ENCODE measurements around the gene TCN1. TPM values are rescaled to one million over a fixed set of nuclear protein-coding genes. Genes with fewer than 3 reads are reported as not detected.

The TCN1 gene
- total and polyA plus RNA-seq, 9 of the 15 experiments (the other 6 are each of a cell fraction or from before 2014, with no cell fraction given) = 0.63 to 25.9 (median 8.0) TPM

DNA sequence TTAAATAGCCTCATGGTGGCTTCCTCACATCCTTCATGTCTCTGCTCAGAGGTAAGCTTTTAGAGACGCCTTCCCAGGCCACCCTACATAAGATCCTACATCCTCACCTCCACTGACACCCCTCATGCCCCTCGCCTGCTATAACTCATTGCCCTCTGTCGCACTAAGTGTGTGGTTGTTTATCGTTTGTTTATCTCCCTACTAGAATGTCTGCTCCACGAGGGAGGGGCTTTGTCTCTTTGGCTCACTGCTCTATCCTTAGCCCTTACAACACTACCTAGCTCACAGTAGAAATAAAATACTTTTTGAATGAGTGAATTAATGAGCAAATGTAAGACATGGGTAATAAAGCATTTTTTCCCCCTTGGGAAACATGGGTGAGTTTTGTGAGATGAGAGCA lies 19.7 kb downstream of the TCN1 start (continued):
- TF ChIP-seq, protein P1, sequence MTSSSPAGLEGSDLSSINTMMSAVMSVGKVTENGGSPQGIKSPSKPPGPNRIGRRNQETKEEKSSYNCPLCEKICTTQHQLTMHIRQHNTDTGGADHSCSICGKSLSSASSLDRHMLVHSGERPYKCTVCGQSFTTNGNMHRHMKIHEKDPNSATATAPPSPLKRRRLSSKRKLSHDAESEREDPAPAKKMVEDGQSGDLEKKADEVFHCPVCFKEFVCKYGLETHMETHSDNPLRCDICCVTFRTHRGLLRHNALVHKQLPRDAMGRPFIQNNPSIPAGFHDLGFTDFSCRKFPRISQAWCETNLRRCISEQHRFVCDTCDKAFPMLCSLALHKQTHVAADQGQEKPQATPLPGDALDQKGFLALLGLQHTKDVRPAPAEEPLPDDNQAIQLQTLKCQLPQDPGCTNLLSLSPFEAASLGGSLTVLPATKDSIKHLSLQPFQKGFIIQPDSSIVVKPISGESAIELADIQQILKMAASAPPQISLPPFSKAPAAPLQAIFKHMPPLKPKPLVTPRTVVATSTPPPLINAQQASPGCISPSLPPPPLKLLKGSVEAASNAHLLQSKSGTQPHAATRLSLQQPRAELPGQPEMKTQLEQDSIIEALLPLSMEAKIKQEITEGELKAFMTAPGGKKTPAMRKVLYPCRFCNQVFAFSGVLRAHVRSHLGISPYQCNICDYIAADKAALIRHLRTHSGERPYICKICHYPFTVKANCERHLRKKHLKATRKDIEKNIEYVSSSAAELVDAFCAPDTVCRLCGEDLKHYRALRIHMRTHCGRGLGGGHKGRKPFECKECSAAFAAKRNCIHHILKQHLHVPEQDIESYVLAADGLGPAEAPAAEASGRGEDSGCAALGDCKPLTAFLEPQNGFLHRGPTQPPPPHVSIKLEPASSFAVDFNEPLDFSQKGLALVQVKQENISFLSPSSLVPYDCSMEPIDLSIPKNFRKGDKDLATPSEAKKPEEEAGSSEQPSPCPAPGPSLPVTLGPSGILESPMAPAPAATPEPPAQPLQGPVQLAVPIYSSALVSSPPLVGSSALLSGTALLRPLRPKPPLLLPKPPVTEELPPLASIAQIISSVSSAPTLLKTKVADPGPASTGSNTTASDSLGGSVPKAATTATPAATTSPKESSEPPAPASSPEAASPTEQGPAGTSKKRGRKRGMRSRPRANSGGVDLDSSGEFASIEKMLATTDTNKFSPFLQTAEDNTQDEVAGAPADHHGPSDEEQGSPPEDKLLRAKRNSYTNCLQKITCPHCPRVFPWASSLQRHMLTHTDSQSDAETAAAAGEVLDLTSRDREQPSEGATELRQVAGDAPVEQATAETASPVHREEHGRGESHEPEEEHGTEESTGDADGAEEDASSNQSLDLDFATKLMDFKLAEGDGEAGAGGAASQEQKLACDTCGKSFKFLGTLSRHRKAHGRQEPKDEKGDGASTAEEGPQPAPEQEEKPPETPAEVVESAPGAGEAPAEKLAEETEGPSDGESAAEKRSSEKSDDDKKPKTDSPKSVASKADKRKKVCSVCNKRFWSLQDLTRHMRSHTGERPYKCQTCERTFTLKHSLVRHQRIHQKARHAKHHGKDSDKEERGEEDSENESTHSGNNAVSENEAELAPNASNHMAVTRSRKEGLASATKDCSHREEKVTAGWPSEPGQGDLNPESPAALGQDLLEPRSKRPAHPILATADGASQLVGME (CRISPR knock-in tag; IDR thresholded peaks at IDR 0.05) = no peak
- no peak for TF ChIP-seq RB1 (IDR thresholded peaks at IDR 0.05; ENCODE audit: low read depth)
- 0 out of 2 replicates have a peak, but pooled peaks have one; percentile 34 for TF ChIP-seq DMBX1 (CRISPR knock-in tag; IDR thresholded peaks at IDR 0.05; ENCODE audit: borderline replicate concordance)
- no peak for TF ChIP-seq KLF1 (tag; IDR thresholded peaks at IDR 0.05)

DNA sequence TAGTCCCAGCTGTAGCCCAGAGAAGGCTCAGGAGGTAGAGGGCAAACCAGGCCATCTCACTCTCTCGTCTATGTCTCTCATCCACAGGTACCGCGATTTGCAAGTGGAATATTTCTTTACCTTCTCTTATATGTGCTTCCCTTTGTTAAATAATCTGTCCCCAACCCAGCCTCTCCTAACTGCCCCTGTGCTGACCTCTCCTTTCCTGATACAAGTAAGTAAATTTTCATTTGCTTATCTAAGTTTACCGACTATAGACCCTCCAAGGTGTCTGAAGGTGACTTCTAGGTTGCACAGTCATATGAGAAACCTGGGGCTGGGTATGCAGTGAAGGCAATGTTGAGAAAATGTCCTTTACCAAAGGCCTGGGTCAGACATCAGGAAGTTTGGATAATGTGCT lies 20.9 kb downstream of the TCN1 start, which contains the start of gene CBLIF:
TSS of gene CBLIF (minus strand) at position 101 of the 400 bp plus-strand sequence. CDS start at position 55, 46 bp downstream.
- H2AFZ ChIP-seq (ENCODE audit: low read depth, low read length) = peak within 1 kb of the TSS; percentile 84
- 35% methylated on average over 4 of the region's 4 CpGs for WGBS (ENCODE audit: insufficient coverage, low coverage, missing lambda C conversion rate)
- peak within 1 kb of the TSS in 1 of 2 experiments; percentile 20; a peak in 1 of 4 replicates for H3K9ac ChIP-seq (ENCODE audit: insufficient read depth in 1 of 2, low read depth in 2 of 2, low read length in 2 of 2)
- H3K9me3 ChIP-seq (replicated peaks; ENCODE audit: control insufficient read depth, insufficient read depth, low read depth, low read length) = no peaks in the 10 kb centered on the region
- FAIRE-seq = no peak
- no peak for TF ChIP-seq HDAC6 (IDR thresholded peaks at IDR 0.05; ENCODE audit: low read depth, low read length)
- TF ChIP-seq ZNF316 (IDR thresholded peaks at IDR 0.05) = no peak
- TF ChIP-seq, protein P2, sequence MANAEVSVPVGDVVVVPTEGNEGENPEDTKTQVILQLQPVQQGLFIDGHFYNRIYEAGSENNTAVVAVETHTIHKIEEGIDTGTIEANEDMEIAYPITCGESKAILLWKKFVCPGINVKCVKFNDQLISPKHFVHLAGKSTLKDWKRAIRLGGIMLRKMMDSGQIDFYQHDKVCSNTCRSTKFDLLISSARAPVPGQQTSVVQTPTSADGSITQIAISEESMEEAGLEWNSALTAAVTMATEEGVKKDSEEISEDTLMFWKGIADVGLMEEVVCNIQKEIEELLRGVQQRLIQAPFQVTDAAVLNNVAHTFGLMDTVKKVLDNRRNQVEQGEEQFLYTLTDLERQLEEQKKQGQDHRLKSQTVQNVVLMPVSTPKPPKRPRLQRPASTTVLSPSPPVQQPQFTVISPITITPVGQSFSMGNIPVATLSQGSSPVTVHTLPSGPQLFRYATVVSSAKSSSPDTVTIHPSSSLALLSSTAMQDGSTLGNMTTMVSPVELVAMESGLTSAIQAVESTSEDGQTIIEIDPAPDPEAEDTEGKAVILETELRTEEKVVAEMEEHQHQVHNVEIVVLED (CRISPR knock-in tag; IDR thresholded peaks at IDR 0.05) = no peak
- TF ChIP-seq SRSF9 (IDR thresholded peaks at IDR 0.05; ENCODE audit: borderline replicate concordance, low read depth, low read length) = no peak
- no peak for TF ChIP-seq NEUROD1 (IDR thresholded peaks at IDR 0.05; ENCODE audit: borderline replicate concordance, low read depth, low read length, partially characterized antibody)
- no peak for TF ChIP-seq POU5F1 (IDR thresholded peaks at IDR 0.05; ENCODE audit: borderline replicate concordance, low read depth, low read length, partially characterized antibody)
- ATAC-seq = no peak; the same call in 2 of the 3 replicates
- BruUV-seq (replicated peaks) = no TSS peak
- POLR2A ChIA-PET = interaction anchor here (1.0 kb wide), 1 partner anchor 12 kb away, joined by 3 read pairs; no protein-coding TSS in a partner anchor
- CTCF ChIA-PET (ENCODE audit: low intra/inter-chr PET ratio) = no interaction called here
- H3K4me3 ChIP-seq = no peak within 1 kb of the TSS
- no peaks in the 10 kb centered on the region for H3K9me1 ChIP-seq (ENCODE audit: control insufficient read depth, insufficient read depth, low read length)
- H3K4me1 ChIP-seq (replicated peaks in 1 of 2; ENCODE audit: control insufficient read depth in 2 of 2, insufficient read depth in 2 of 2, low read length in 2 of 2) = peaks cover 4 to 39% of the 10 kb centered on the region in 2 experiments; a peak in 3 of 5 replicates
- no peak for DNase-seq (ENCODE audit: extremely low read depth in 1 of 4, low spot score in 3 of 4)
- in situ Hi-C loops (cut with MboI) = no loop called here
- peak within 1 kb of the TSS; percentile 36; the same call in 1 of the 2 replicates for H3K4me2 ChIP-seq (ENCODE audit: insufficient read depth, low read length)
- H3K27ac ChIP-seq (ENCODE audit: extremely low read depth, low read depth, low read length) = 0 out of 3 replicates have a peak within 1 kb of the TSS, but pooled peaks have one; percentile 12
- no peaks in the 10 kb centered on the region for H3K36me3 ChIP-seq (ENCODE audit: control insufficient read depth, insufficient read depth, low read length)
- no peaks in the 10 kb centered on the region for H4K20me1 ChIP-seq (replicated peaks; ENCODE audit: control insufficient read depth, insufficient read depth, low read length)
- intact Hi-C loops (cut with micrococcal nuclease) = no loop called here
- no peaks in the 10 kb centered on the region for H3K27me3 ChIP-seq (ENCODE audit: control insufficient read depth in 2 of 2, insufficient read depth in 2 of 2, low read length in 2 of 2)
- no peaks in the 10 kb centered on the region for H3K79me2 ChIP-seq (ENCODE audit: control insufficient read depth, insufficient read depth, low read length)

All from K562 (cell line).